Ovary (tissue), 9 donors: Measurements from ENCODE around the gene LRRC56. TPM values are rescaled to one million over a fixed set of nuclear protein-coding genes. Genes with fewer than 3 reads are reported as not detected.

Experiments used
- DNase-seq, 5 donors: peaks; one replicate each; pipeline ENCODE4 v3.0.0-alpha.2; 2019 to 2020
- H3K27ac ChIP-seq, 2 donors: fragments of 200-600 bp; one replicate each; pipeline versions ENCODE4 v1.5.1 to v1.8.0; 2019 to 2022
- H3K27me3 ChIP-seq: fragments of 200-600 bp; one replicate; pipeline ENCODE4 v1.8.0; 2022
- H3K36me3 ChIP-seq: fragments of 200-600 bp; sonication (generic); one replicate; pipeline ENCODE4 v1.5.1; 2019
- H3K4me1 ChIP-seq: one replicate; pipeline ENCODE4 v1.8.1; 2013; ENCODE audit warnings: mild to moderate bottlenecking, moderate library complexity; ENCODE audit not compliant: insufficient read depth
- H3K4me3 ChIP-seq: fragments of 200-600 bp; sonication (generic); one replicate; pipeline ENCODE4 v1.5.1; 2017
- H3K9me3 ChIP-seq, 2 donors: fragments of 200-600 bp in 1 of 2; sonication (generic) in 1 of 2; one replicate each; pipeline versions ENCODE4 v1.5.1 to v1.8.1; 2013 to 2019; ENCODE audit warnings: mild to moderate bottlenecking in 1 of 2, moderate library complexity in 1 of 2
- CTCF ChIP-seq, 3 donors: fragments of 450-650 bp in 2 of 3; fragments of 200-600 bp in 1 of 3; IDR thresholded peaks; one replicate each; pipeline versions ENCODE4 v1.5.1 to v1.8.0; 2016 to 2022; ENCODE audit warnings: antibody characterized with exemption in 3 of 3, mild to moderate bottlenecking in 1 of 3
- EP300 ChIP-seq: sonication (generic); formaldehyde crosslinking; IDR thresholded peaks from one replicate; pipeline ENCODE4 v1.6.1; 2017; ENCODE audit warnings: antibody characterized with exemption
- POLR2A ChIP-seq: fragments of 450-650 bp; IDR thresholded peaks from one replicate; pipeline ENCODE4 v1.6.1; 2017; ENCODE audit warnings: antibody characterized with exemption, mild to moderate bottlenecking, moderate library complexity
- WGBS, 3 donors: extraction: QIAGEN DNeasy Blood & Tissue Kit in 1 of 3; methylation state at CpG; one replicate each; pipeline versions ENCODE4 v1.1.5 to v1.1.7; 2013 to 2017; 5-methylcytosine and 5-hydroxymethylcytosine counted together
- intact Hi-C, 4 donors: fragments of 100-400 bp; cut with DNase I; formaldehyde crosslinking; loops; one replicate each; pipeline versions ENCODE4 v1.11.0 to v1.15.1; 2022 to 2023
- microRNA counts: library from miRNA; unstranded; fragments of <30 nt; microRNA quantifications from one replicate; lab custom pipeline; 2016
- microRNA-seq, 3 donors: library from miRNA; unstranded; fragments of <30 nt; microRNA quantifications; one replicate each; pipeline versions ENCODE4 to v1.2.0, GENCODE V29; 2019 to 2020
- polyA plus RNA-seq, 2 donors: library from polyadenylated mRNA; stranded (reverse); fragments of 200-250 nt in 1 of 2; fragments of 350-450 nt in 1 of 2; fragmentation: Illumina TruSeq in 1 of 2; extraction: RNeasy Lipid Tissue Mini Kit (QIAGEN cat#74804) in 1 of 2; gene quantifications; one replicate each; pipeline ENCODE4 v1.2.3, GENCODE V29; 2013 to 2014
- small RNA-seq: library from RNA; depleted of rRNA; stranded (forward); fragments of <200 nt; gene quantifications from one replicate; pipeline ENCODE3, GENCODE V24; 2016
- total RNA-seq, 7 donors: library from RNA; depleted of rRNA in 2 of 7; stranded (reverse); fragments of >200 nt in 2 of 7; fragmentation: NEBNext Ultra II Directional in 3 of 7; extraction: Animal tissue kit (Norgen Biotek cat#: 25700) in 3 of 7; gene quantifications; one replicate each; pipeline versions ENCODE4 v1.1.0 to v1.2.4, GENCODE V29; 2016 to 2023
- donor health status: DM: no; HTN: no; CAD: no; lungs with moderate emphysema.
- donor health status: DM: no; HTN: no; CAD: no.
- donor health status: Bipolar disorder and iron deficiency.
- donor health status: DM: yes; HTN: yes; CAD: no.
- donor health status: DM: no; HTN: no; CAD: no.
- donor health status: DM: yes; HTN: yes; CAD: no.

The LRRC56 gene
- total and polyA plus RNA-seq, 9 donors, result 0.60 to 6.2 (median 2.0) TPM; not detected in 1

GRCh38 chr11:598005-598680 lies 60.8 kb downstream of the LRRC56 start:
- 85 to 89% (median 89%) methylated on average over 28 to 30 of the region's 30 CpGs for WGBS, 3 donors
- Histone ChIP-seq H3K36me3 (no peaks in the 10 kb centered on the region), H3K4me1 (no peaks in the 10 kb centered on the region), H3K9me3 (no peaks in the 10 kb centered on the region), H3K27ac (no peak overlapping the region), H3K4me3 (no peak overlapping the region), H3K27me3 (no peaks in the 10 kb centered on the region)
- no peak for TF ChIP-seq CTCF (IDR thresholded peaks at IDR 0.05)
- TF ChIP-seq POLR2A, result no peak
- no peak for TF ChIP-seq EP300
- no peak for DNase-seq
- intact Hi-C loops, result no loop called here

GRCh38 chr11:601573-602245 lies 64.4 kb downstream of the LRRC56 start:
- no peak overlapping the region for H3K4me3 ChIP-seq
- TF ChIP-seq EP300 (no peak), CTCF (IDR thresholded peaks at IDR 0.05) (no peak), POLR2A (no peak)
- H3K4me1 ChIP-seq, result no peaks in the 10 kb centered on the region
- intact Hi-C loops, result no loop called here
- H3K27ac ChIP-seq, result no peak overlapping the region
- H3K9me3 ChIP-seq, result no peaks in the 10 kb centered on the region
- H3K36me3 ChIP-seq, result no peaks in the 10 kb centered on the region
- H3K27me3 ChIP-seq, result no peaks in the 10 kb centered on the region
- no peak for DNase-seq
- 86 to 92% (median 90%) methylated on average over 23 of the region's 23 CpGs for WGBS, 3 donors

GRCh38 chr11:603154-603553 lies 65.8 kb downstream of the LRRC56 start:
- 83 to 89% (median 86%) methylated on average over 13 of the region's 13 CpGs for WGBS, 3 donors
- DNase-seq, result no peak
- Histone ChIP-seq H3K4me1 (no peaks in the 10 kb centered on the region), H3K9me3 (no peaks in the 10 kb centered on the region), H3K36me3 (no peaks in the 10 kb centered on the region), H3K4me3 (no peak overlapping the region), H3K27ac (no peak overlapping the region), H3K27me3 (no peaks in the 10 kb centered on the region)
- no peak for TF ChIP-seq CTCF (IDR thresholded peaks at IDR 0.05)
- no peak for TF ChIP-seq POLR2A
- TF ChIP-seq EP300, result no peak
- intact Hi-C loops, result no loop called here

MicroRNAs encoded within 50 kb of the gene (microRNA counts, 767-probe panel; counts per million panel counts)
- 530 counts per million, percentile 78 among the panel's probes with 10 or more counts for microRNA hsa-miR-210 (lab: Ali Mortazavi, UCI)

Small RNAs within 50 kb of the gene (microRNA-seq; reads per million reads assigned to microRNA genes)
- gene MIR210, result 91.1 to 191 (median 105) reads per million in 3 donors

Small RNAs within 50 kb of the gene (small RNA-seq; reads per million reads assigned to genes)
- 4.3 reads per million, percentile 79 among the genes with 10 or more reads in this experiment for gene MIR210

Other genes starting within 250 kb of the LRRC56 start
- 10 to 100 TPM in 4 of 7 donors, 1 to 10 TPM in 3; 3.3 to 21.3 (median 10.6) TPM for gene PGGHG, start 248.4 kb upstream of the LRRC56 start, total RNA-seq
- gene PGGHG, start 248.4 kb upstream of the LRRC56 start, polyA plus RNA-seq, result 1 to 10 TPM in 1 of 2 donors, under 1 TPM in 1; 0.25 to 6.1 TPM
- gene IFITM5, start 238.0 kb upstream of the LRRC56 start, total RNA-seq, result not detected
- gene IFITM5, start 238.0 kb upstream of the LRRC56 start, polyA plus RNA-seq, result not detected
- gene IFITM2, start 229.7 kb upstream of the LRRC56 start, total RNA-seq, result 1,000 to 10,000 TPM in 1 of 7 donors, 100 to 1,000 TPM in 6; 207 to 1,149 (median 546) TPM
- 100 to 1,000 TPM; 306 to 616 TPM for gene IFITM2, start 229.7 kb upstream of the LRRC56 start, polyA plus RNA-seq
- 100 to 1,000 TPM; 317 to 760 (median 496) TPM for gene IFITM1, start 223.5 kb upstream of the LRRC56 start, total RNA-seq
- 100 to 1,000 TPM; 211 to 748 TPM for gene IFITM1, start 223.5 kb upstream of the LRRC56 start, polyA plus RNA-seq
- gene IFITM3, start 216.7 kb upstream of the LRRC56 start, total RNA-seq, result 1,000 to 10,000 TPM in 2 of 7 donors, 100 to 1,000 TPM in 5; 150 to 1,394 (median 665) TPM
- gene IFITM3, start 216.7 kb upstream of the LRRC56 start, polyA plus RNA-seq, result 1,000 to 10,000 TPM in 1 of 2 donors, 100 to 1,000 TPM in 1; 506 to 1,096 TPM
- gene B4GALNT4, start 168.0 kb upstream of the LRRC56 start, total RNA-seq, result 10 to 100 TPM; 14.7 to 90.3 (median 52.5) TPM
- 10 to 100 TPM in 1 of 2 donors, 1 to 10 TPM in 1; 1.3 to 58.1 TPM for gene B4GALNT4, start 168.0 kb upstream of the LRRC56 start, polyA plus RNA-seq
- gene PKP3, start 143.3 kb upstream of the LRRC56 start, total RNA-seq, result 10 to 100 TPM in 1 of 7 donors, 1 to 10 TPM in 4, under 1 TPM in 2; 0.30 to 56.8 (median 3.4) TPM
- under 1 TPM in 1 of 2 donors, not detected in 1; 0.21 TPM for gene PKP3, start 143.3 kb upstream of the LRRC56 start, polyA plus RNA-seq
- gene SIGIRR, start 122.5 kb upstream of the LRRC56 start, total RNA-seq, result 10 to 100 TPM; 15.0 to 52.6 (median 27.5) TPM
- gene SIGIRR, start 122.5 kb upstream of the LRRC56 start, polyA plus RNA-seq, result 10 to 100 TPM in 1 of 2 donors, 1 to 10 TPM in 1; 1.5 to 39.5 TPM
- gene ANO9, start 95.5 kb upstream of the LRRC56 start, total RNA-seq, result 10 to 100 TPM in 1 of 7 donors, 1 to 10 TPM in 2, under 1 TPM in 4; 0.15 to 11.4 (median 0.82) TPM
- gene ANO9, start 95.5 kb upstream of the LRRC56 start, polyA plus RNA-seq, result under 1 TPM; 0.12 to 0.31 TPM
- gene PTDSS2, start 87.2 kb upstream of the LRRC56 start, total RNA-seq, result 10 to 100 TPM; 34.4 to 56.5 (median 42.7) TPM
- gene PTDSS2, start 87.2 kb upstream of the LRRC56 start, polyA plus RNA-seq, result 10 to 100 TPM; 17.1 to 38.6 TPM
- 100 to 1,000 TPM; 105 to 233 (median 169) TPM for gene RNH1, start 30.3 kb upstream of the LRRC56 start, total RNA-seq
- gene RNH1, start 30.3 kb upstream of the LRRC56 start, polyA plus RNA-seq, result 100 to 1,000 TPM in 1 of 2 donors, 10 to 100 TPM in 1; 17.4 to 147 TPM
- gene HRAS, start 2.0 kb upstream of the LRRC56 start, total RNA-seq, result 10 to 100 TPM; 21.3 to 49.6 (median 36.3) TPM
- 10 to 100 TPM in 1 of 2 donors, 1 to 10 TPM in 1; 4.3 to 38.0 TPM for gene HRAS, start 2.0 kb upstream of the LRRC56 start, polyA plus RNA-seq
- gene LMNTD2, start 23.2 kb downstream of the LRRC56 start, total RNA-seq, result 1 to 10 TPM in 5 of 7 donors, under 1 TPM in 2; 0.70 to 7.6 (median 1.2) TPM
- 1 to 10 TPM in 1 of 2 donors, not detected in 1; 1.1 TPM for gene LMNTD2, start 23.2 kb downstream of the LRRC56 start, polyA plus RNA-seq
- 100 to 1,000 TPM in 1 of 7 donors, 10 to 100 TPM in 2, 1 to 10 TPM in 4; 4.7 to 163 (median 9.5) TPM for gene RASSF7, start 23.4 kb downstream of the LRRC56 start, total RNA-seq
- gene RASSF7, start 23.4 kb downstream of the LRRC56 start, polyA plus RNA-seq, result 1 to 10 TPM in 1 of 2 donors, not detected in 1; 7.4 TPM
- gene PHRF1, start 38.9 kb downstream of the LRRC56 start, total RNA-seq, result 10 to 100 TPM; 15.5 to 34.2 (median 31.0) TPM
- gene PHRF1, start 38.9 kb downstream of the LRRC56 start, polyA plus RNA-seq, result 10 to 100 TPM in 1 of 2 donors, 1 to 10 TPM in 1; 3.8 to 21.3 TPM
- 10 to 100 TPM in 6 of 7 donors, 1 to 10 TPM in 1; 8.2 to 59.1 (median 17.1) TPM for gene IRF7, start 78.4 kb downstream of the LRRC56 start, total RNA-seq
- 10 to 100 TPM in 1 of 2 donors, under 1 TPM in 1; 0.28 to 22.8 TPM for gene IRF7, start 78.4 kb downstream of the LRRC56 start, polyA plus RNA-seq
- 1 to 10 TPM in 1 of 7 donors, under 1 TPM in 2, not detected in 4; 0.20 to 2.3 (median 0.22) TPM for gene CDHR5, start 87.4 kb downstream of the LRRC56 start, total RNA-seq
- under 1 TPM in 1 of 2 donors, not detected in 1; 0.07 TPM for gene CDHR5, start 87.4 kb downstream of the LRRC56 start, polyA plus RNA-seq
- not detected for gene SCT, start 89.7 kb downstream of the LRRC56 start, total RNA-seq
- under 1 TPM in 1 of 2 donors, not detected in 1; 0.68 TPM for gene SCT, start 89.7 kb downstream of the LRRC56 start, polyA plus RNA-seq
- 1 to 10 TPM in 5 of 7 donors, under 1 TPM in 2; 0.57 to 3.3 (median 1.7) TPM for gene DRD4, start 99.7 kb downstream of the LRRC56 start, total RNA-seq
- gene DRD4, start 99.7 kb downstream of the LRRC56 start, polyA plus RNA-seq, result under 1 TPM in 1 of 2 donors, not detected in 1; 0.63 TPM
- gene DEAF1, start 157.7 kb downstream of the LRRC56 start, total RNA-seq, result 10 to 100 TPM; 15.5 to 43.4 (median 34.1) TPM
- gene DEAF1, start 157.7 kb downstream of the LRRC56 start, polyA plus RNA-seq, result 10 to 100 TPM; 10.2 to 23.9 TPM
- gene TMEM80, start 158.3 kb downstream of the LRRC56 start, total RNA-seq, result 10 to 100 TPM; 15.4 to 38.0 (median 30.5) TPM
- 10 to 100 TPM; 28.9 to 37.6 TPM for gene TMEM80, start 158.3 kb downstream of the LRRC56 start, polyA plus RNA-seq
- gene EPS8L2, start 168.7 kb downstream of the LRRC56 start, total RNA-seq, result 10 to 100 TPM; 20.6 to 57.9 (median 34.2) TPM
- gene EPS8L2, start 168.7 kb downstream of the LRRC56 start, polyA plus RNA-seq, result 10 to 100 TPM in 1 of 2 donors, 1 to 10 TPM in 1; 5.9 to 17.4 TPM
- gene TALDO1, start 209.9 kb downstream of the LRRC56 start, total RNA-seq, result 100 to 1,000 TPM in 6 of 7 donors, 10 to 100 TPM in 1; 75.0 to 134 (median 117) TPM
- 100 to 1,000 TPM in 1 of 2 donors, 10 to 100 TPM in 1; 76.8 to 103 TPM for gene TALDO1, start 209.9 kb downstream of the LRRC56 start, polyA plus RNA-seq
- 10 to 100 TPM; 14.7 to 79.8 (median 59.9) TPM for gene GATD1, start 240.0 kb downstream of the LRRC56 start, total RNA-seq
- 10 to 100 TPM in 1 of 2 donors, 1 to 10 TPM in 1; 9.4 to 52.1 TPM for gene GATD1, start 240.0 kb downstream of the LRRC56 start, polyA plus RNA-seq